Measurements from ENCODE around the gene CDC25B. TPM values are rescaled to one million over a fixed set of nuclear protein-coding genes. Genes with fewer than 3 reads are reported as not detected.
A peak's percentile ranks its signal among the peaks of the same experiment; 100 is the strongest.

Gene CDC25B
- polyA plus RNA-seq, 1 donor (not counting 4 experiments of a cell fraction or from before 2014, with no cell fraction given): 23.5 TPM

- no peak overlapping the region for H3K4me2 ChIP-seq (ENCODE audit: control insufficient read depth, extremely low read depth, insufficient read depth, low read depth, low read length)
- H3K4me3 ChIP-seq (ENCODE audit: control insufficient read depth in 2 of 3, extremely low read depth in 1 of 3, insufficient read depth in 2 of 3, low read depth in 1 of 3, low read length in 3 of 3): no peak overlapping the region
- H4K20me1 ChIP-seq (ENCODE audit: control insufficient read depth, extremely low read depth, insufficient read depth, low read length): no peaks in the 10 kb centered on the region
- dilution Hi-C loops (cut with MboI; ENCODE audit: extremely low pct_ligation_motif_present, low sequenced_read_pairs): no loop called here
- H3K9me3 ChIP-seq (ENCODE audit: control insufficient read depth, low read depth, low read length): no peaks in the 10 kb centered on the region
- TF ChIP-seq CTCF (optimal IDR thresholded peaks at IDR 0.05 in 1 of 3, IDR thresholded peaks at IDR 0.05 in 1 of 3, conservative IDR thresholded peaks at IDR 0.05 in 1 of 3; ENCODE audit: extremely low read depth in 1 of 3, insufficient read depth in 2 of 3, low read length in 3 of 3): no peak
- no peak for TF ChIP-seq EZH2 (IDR thresholded peaks at IDR 0.05; ENCODE audit: low read length)
- H2AFZ ChIP-seq (ENCODE audit: control insufficient read depth, low read length): no peak overlapping the region
- H3K9ac ChIP-seq (ENCODE audit: control insufficient read depth, extremely low read depth, insufficient read depth, low read length): no peak overlapping the region
- no peaks in the 10 kb centered on the region for H3K79me2 ChIP-seq (ENCODE audit: control insufficient read depth, insufficient read depth, low read length)
- H3K36me3 ChIP-seq (ENCODE audit: control insufficient read depth in 2 of 2, extremely low read depth in 1 of 2, insufficient read depth in 2 of 2, low read length in 2 of 2): no peaks in the 10 kb centered on the region
- no peaks in the 10 kb centered on the region for H3K9me1 ChIP-seq (ENCODE audit: control insufficient read depth, extremely low read depth, insufficient read depth, low read length)
- H3K27ac ChIP-seq (ENCODE audit: control insufficient read depth, insufficient read depth, low read length): no peak overlapping the region
- DNase-seq (ENCODE audit: low read depth, low spot score) (no peak), FAIRE-seq (no peak)
- peaks cover 4% of the 10 kb centered on the region for H3K4me1 ChIP-seq (ENCODE audit: control insufficient read depth, extremely low read depth, insufficient read depth, low read length)
- peaks cover 10% of the 10 kb centered on the region for H3K27me3 ChIP-seq (ENCODE audit: control insufficient read depth, extremely low read depth, insufficient read depth, low read length)
These were observed 20.5 kb upstream of the CDC25B start for GRCh38 chr20:3775457-3776108.

GRCh38 chr20:3777381-3777715 lies 18.8 kb upstream of the CDC25B start:
- H3K36me3 ChIP-seq (ENCODE audit: control insufficient read depth in 2 of 2, extremely low read depth in 1 of 2, insufficient read depth in 2 of 2, low read length in 2 of 2): no peaks in the 10 kb centered on the region
- FAIRE-seq (no peak), DNase-seq (ENCODE audit: low read depth, low spot score) (no peak)
- H3K79me2 ChIP-seq (ENCODE audit: control insufficient read depth, insufficient read depth, low read length): no peaks in the 10 kb centered on the region
- H4K20me1 ChIP-seq (ENCODE audit: control insufficient read depth, extremely low read depth, insufficient read depth, low read length): peaks cover 2% of the 10 kb centered on the region
- dilution Hi-C loops (cut with MboI; ENCODE audit: extremely low pct_ligation_motif_present, low sequenced_read_pairs): no loop called here
- H3K9me3 ChIP-seq (ENCODE audit: control insufficient read depth, low read depth, low read length): no peaks in the 10 kb centered on the region
- no peaks in the 10 kb centered on the region for H3K9me1 ChIP-seq (ENCODE audit: control insufficient read depth, extremely low read depth, insufficient read depth, low read length)
- H3K27me3 ChIP-seq (ENCODE audit: control insufficient read depth, extremely low read depth, insufficient read depth, low read length): peaks cover 10% of the 10 kb centered on the region
- peak overlapping the region; percentile 86 for H3K4me2 ChIP-seq (ENCODE audit: control insufficient read depth, extremely low read depth, insufficient read depth, low read depth, low read length)
- peaks cover 11% of the 10 kb centered on the region for H3K4me1 ChIP-seq (ENCODE audit: control insufficient read depth, extremely low read depth, insufficient read depth, low read length)
- H2AFZ ChIP-seq (ENCODE audit: control insufficient read depth, low read length): peak overlapping the region; percentile 89
- peak overlapping the region; percentile 37 to 65 (median 48) for H3K4me3 ChIP-seq (ENCODE audit: control insufficient read depth in 2 of 3, extremely low read depth in 1 of 3, insufficient read depth in 2 of 3, low read depth in 1 of 3, low read length in 3 of 3)
- no peak overlapping the region for H3K27ac ChIP-seq (ENCODE audit: control insufficient read depth, insufficient read depth, low read length)
- no peak for TF ChIP-seq EZH2 (IDR thresholded peaks at IDR 0.05; ENCODE audit: low read length)
- no peak for TF ChIP-seq CTCF (optimal IDR thresholded peaks at IDR 0.05 in 1 of 3, IDR thresholded peaks at IDR 0.05 in 1 of 3, conservative IDR thresholded peaks at IDR 0.05 in 1 of 3; ENCODE audit: extremely low read depth in 1 of 3, insufficient read depth in 2 of 3, low read length in 3 of 3)
- peak overlapping the region; percentile 38 for H3K9ac ChIP-seq (ENCODE audit: control insufficient read depth, extremely low read depth, insufficient read depth, low read length)

Measured in keratinocyte (primary cell).